ENCODE measurements around the gene ADAMTS17. TPM values are rescaled to one million over a fixed set of nuclear protein-coding genes. Genes with fewer than 3 reads are reported as not detected.

Gene ADAMTS17
- total RNA-seq, 1 experiment from 2014 or later, result 3.2 TPM

GRCh38 chr15:100338971-100339444, 2.8 kb downstream of the ADAMTS17 start:
- no peak overlapping the region for H2AFZ ChIP-seq
- no peak overlapping the region for H3K27ac ChIP-seq
- no peak overlapping the region for H3K4me3 ChIP-seq
- H3K27me3 ChIP-seq (ENCODE audit: insufficient read depth, low read depth), result no peaks in the 10 kb centered on the region
- ChIA-PET CTCF (interaction anchor here (0.7 to 1.2 kb wide), 3 partner anchors 11 to 411 kb away, joined by 3 to 5 read pairs (median 4); no protein-coding TSS in a partner anchor), POLR2A (ENCODE audit: unreplicated experiment) (interaction anchor here (0.5 to 0.6 kb wide), 2 partner anchors 321 to 935 kb away, joined by 3 to 4 read pairs; no protein-coding TSS in a partner anchor)
- no peaks in the 10 kb centered on the region for H3K9me3 ChIP-seq (ENCODE audit: insufficient read depth, low read depth)
- 0 out of 2 replicates have a peak, but pooled peaks cover 5% of the 10 kb centered on the region for H3K4me1 ChIP-seq (replicated peaks; ENCODE audit: insufficient read depth)
- TF ChIP-seq, protein P1, sequence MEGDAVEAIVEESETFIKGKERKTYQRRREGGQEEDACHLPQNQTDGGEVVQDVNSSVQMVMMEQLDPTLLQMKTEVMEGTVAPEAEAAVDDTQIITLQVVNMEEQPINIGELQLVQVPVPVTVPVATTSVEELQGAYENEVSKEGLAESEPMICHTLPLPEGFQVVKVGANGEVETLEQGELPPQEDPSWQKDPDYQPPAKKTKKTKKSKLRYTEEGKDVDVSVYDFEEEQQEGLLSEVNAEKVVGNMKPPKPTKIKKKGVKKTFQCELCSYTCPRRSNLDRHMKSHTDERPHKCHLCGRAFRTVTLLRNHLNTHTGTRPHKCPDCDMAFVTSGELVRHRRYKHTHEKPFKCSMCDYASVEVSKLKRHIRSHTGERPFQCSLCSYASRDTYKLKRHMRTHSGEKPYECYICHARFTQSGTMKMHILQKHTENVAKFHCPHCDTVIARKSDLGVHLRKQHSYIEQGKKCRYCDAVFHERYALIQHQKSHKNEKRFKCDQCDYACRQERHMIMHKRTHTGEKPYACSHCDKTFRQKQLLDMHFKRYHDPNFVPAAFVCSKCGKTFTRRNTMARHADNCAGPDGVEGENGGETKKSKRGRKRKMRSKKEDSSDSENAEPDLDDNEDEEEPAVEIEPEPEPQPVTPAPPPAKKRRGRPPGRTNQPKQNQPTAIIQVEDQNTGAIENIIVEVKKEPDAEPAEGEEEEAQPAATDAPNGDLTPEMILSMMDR (conservative IDR thresholded peaks at IDR 0.05), result peak; percentile 72
- no peak for TF ChIP-seq EZH2 (IDR thresholded peaks at IDR 0.05; ENCODE audit: low read depth)
- BruUV-seq (replicated peaks), result no TSS peak
- H3K79me2 ChIP-seq (ENCODE audit: low read depth), result no peaks in the 10 kb centered on the region
- peak; percentile 52 to 69 for DNase-seq
- H3K9me2 ChIP-seq (ENCODE audit: insufficient read depth), result no peaks in the 10 kb centered on the region
- H3K4me2 ChIP-seq, result no peak overlapping the region
- no peaks in the 10 kb centered on the region for H3F3A ChIP-seq (ENCODE audit: insufficient read depth, low read depth)
- no peaks in the 10 kb centered on the region for H3K36me3 ChIP-seq (ENCODE audit: low read depth)
- H4K20me1 ChIP-seq (ENCODE audit: insufficient read depth), result no peaks in the 10 kb centered on the region
- intact Hi-C loops (cut with micrococcal nuclease; ENCODE audit: unreplicated experiment), result loop anchor here (1.0 to 5.0 kb wide), 4 partner anchors 92 to 410 kb away; no protein-coding TSS in a partner anchor

GRCh38 chr15:100338247-100338646, 3.5 kb downstream of the ADAMTS17 start:
- no peaks in the 10 kb centered on the region for H3F3A ChIP-seq (ENCODE audit: insufficient read depth, low read depth)
- ChIA-PET POLR2A (ENCODE audit: unreplicated experiment) (no interaction called here), CTCF (interaction anchor here (1.2 kb wide), 1 partner anchor 12 kb away, joined by 4 read pairs; no protein-coding TSS in a partner anchor)
- H3K4me2 ChIP-seq, result no peak overlapping the region
- 0 out of 2 replicates have a peak, but pooled peaks cover 5% of the 10 kb centered on the region for H3K4me1 ChIP-seq (replicated peaks; ENCODE audit: insufficient read depth)
- no peak overlapping the region for H2AFZ ChIP-seq
- no peaks in the 10 kb centered on the region for H3K9me2 ChIP-seq (ENCODE audit: insufficient read depth)
- no peaks in the 10 kb centered on the region for H3K36me3 ChIP-seq (ENCODE audit: low read depth)
- BruUV-seq (replicated peaks), result no TSS peak
- DNase-seq, result no peak
- H4K20me1 ChIP-seq (ENCODE audit: insufficient read depth), result no peaks in the 10 kb centered on the region
- TF ChIP-seq, protein P1 (conservative IDR thresholded peaks at IDR 0.05), result no peak
- no peak for TF ChIP-seq EZH2 (IDR thresholded peaks at IDR 0.05; ENCODE audit: low read depth)
- no peaks in the 10 kb centered on the region for H3K79me2 ChIP-seq (ENCODE audit: low read depth)
- no peak overlapping the region for H3K27ac ChIP-seq
- intact Hi-C loops (cut with micrococcal nuclease; ENCODE audit: unreplicated experiment), result loop anchor here (2.0 to 5.0 kb wide), 3 partner anchors 91 to 409 kb away; no protein-coding TSS in a partner anchor
- H3K4me3 ChIP-seq, result no peak overlapping the region
- no peaks in the 10 kb centered on the region for H3K27me3 ChIP-seq (ENCODE audit: insufficient read depth, low read depth)
- no peaks in the 10 kb centered on the region for H3K9me3 ChIP-seq (ENCODE audit: insufficient read depth, low read depth)

GRCh38 chr15:100337096-100338044, 4.4 kb downstream of the ADAMTS17 start:
- Histone ChIP-seq H3F3A (ENCODE audit: insufficient read depth, low read depth) (no peaks in the 10 kb centered on the region), H3K27ac (no peak overlapping the region), H3K9me3 (ENCODE audit: insufficient read depth, low read depth) (no peaks in the 10 kb centered on the region), H3K4me1 (replicated peaks; ENCODE audit: insufficient read depth) (0 out of 2 replicates have a peak, but pooled peaks cover 2% of the 10 kb centered on the region), H2AFZ (no peak overlapping the region), H3K27me3 (ENCODE audit: insufficient read depth, low read depth) (no peaks in the 10 kb centered on the region), H3K4me2 (no peak overlapping the region), H3K79me2 (ENCODE audit: low read depth) (no peaks in the 10 kb centered on the region), H3K4me3 (no peak overlapping the region), H4K20me1 (ENCODE audit: insufficient read depth) (no peaks in the 10 kb centered on the region), H3K9me2 (ENCODE audit: insufficient read depth) (no peaks in the 10 kb centered on the region), H3K36me3 (ENCODE audit: low read depth) (no peaks in the 10 kb centered on the region)
- TF ChIP-seq, protein P1 (conservative IDR thresholded peaks at IDR 0.05), result no peak
- no peak for TF ChIP-seq EZH2 (IDR thresholded peaks at IDR 0.05; ENCODE audit: low read depth)
- ChIA-PET CTCF (no interaction called here), POLR2A (ENCODE audit: unreplicated experiment) (no interaction called here)
- intact Hi-C loops (cut with micrococcal nuclease; ENCODE audit: unreplicated experiment), result loop anchor here (2.0 to 5.0 kb wide), 3 partner anchors 90 to 409 kb away; no protein-coding TSS in a partner anchor
- no TSS peak for BruUV-seq (replicated peaks)
- no peak for DNase-seq
